ENCODE data around the gene MAG. TPM values are rescaled to one million over a fixed set of nuclear protein-coding genes. Genes with fewer than 3 reads are reported as not detected.

Gene MAG
- total and polyA plus RNA-seq, 10 of the 15 experiments (the other 5 are each of a cell fraction or from before 2014, with no cell fraction given) = 0.03 to 0.82 (median 0.17) TPM; not detected in 2

- TF ChIP-seq CTCF (IDR thresholded peaks at IDR 0.05 in 2 of 3, conservative IDR thresholded peaks at IDR 0.05 in 1 of 3; ENCODE audit: control insufficient read depth in 2 of 3, extremely low read depth in 1 of 3, insufficient read depth in 1 of 3, low read depth in 3 of 3, low read length in 3 of 3) = no peak
These were observed 20.1 kb downstream of the MAG start (continued) for GRCh38 chr19:35311901-35312665.

GRCh38 chr19:35313587-35313986, 21.6 kb downstream of the MAG start:
- in situ Hi-C loops (cut with MboI) = no loop called here
- intact Hi-C loops (cut with micrococcal nuclease; ENCODE audit: unreplicated experiment) = no loop called here
- Histone ChIP-seq H3K4me3 (no peak overlapping the region), H3K36me3 (ENCODE audit: control insufficient read depth in 2 of 2, insufficient read depth in 2 of 2, low read length in 1 of 2) (no peaks in the 10 kb centered on the region; a peak in 1 of 4 replicates), H3K27ac (ENCODE audit: control insufficient read depth, insufficient read depth) (no peak overlapping the region), H4K20me1 (ENCODE audit: control insufficient read depth, insufficient read depth) (no peaks in the 10 kb centered on the region), H3K9me3 (replicated peaks; ENCODE audit: control insufficient read depth, insufficient read depth, low read length) (no peaks in the 10 kb centered on the region), H2AFZ (ENCODE audit: control insufficient read depth, low read depth, low read length) (no peak overlapping the region), H3K4me2 (ENCODE audit: control insufficient read depth, insufficient read depth) (no peak overlapping the region), H3K27me3 (replicated peaks in 1 of 2; ENCODE audit: control insufficient read depth in 2 of 2, insufficient read depth in 2 of 2, low read length in 1 of 2) (no peaks in the 10 kb centered on the region), H3K79me2 (ENCODE audit: control insufficient read depth, insufficient read depth, low read length) (no peaks in the 10 kb centered on the region), H3K9ac (ENCODE audit: control insufficient read depth, insufficient read depth, low read length) (no peak overlapping the region), H3K4me1 (ENCODE audit: control insufficient read depth, insufficient read depth, low read length) (peaks cover under 1% of the 10 kb centered on the region; the same call in 1 of the 2 replicates)
- ChIA-PET SMC1A (ENCODE audit: uncharacterized antibody, unreplicated experiment) (interaction anchor here (1.1 to 2.3 kb wide), 3 partner anchors 9 to 57 kb away, joined by 6 to 10 read pairs (median 9); no protein-coding TSS in a partner anchor), CTCF (interaction anchor here (0.7 to 1.3 kb wide), 2 partner anchors 62 to 149 kb away, joined by 4 to 5 read pairs; no protein-coding TSS in a partner anchor), RAD21 (ENCODE audit: unreplicated experiment) (interaction anchor here (0.6 to 1.7 kb wide), 3 partner anchors 18 to 379 kb away, joined by 3 to 5 read pairs (median 3); no protein-coding TSS in a partner anchor), POLR2A (interaction anchor here (0.7 to 1.2 kb wide), 3 partner anchors 40 to 195 kb away, joined by 3 to 4 read pairs (median 3); no protein-coding TSS in a partner anchor)
- BruUV-seq (replicated peaks) = no TSS peak
- no peak for DNase-seq (ENCODE audit: low read depth, low spot score)
- ATAC-seq = no peak
- FAIRE-seq = no peak
- whole genome bisulfite sequencing (ENCODE audit: insufficient coverage, insufficient replicate concordance, low lambda C conversion rate, missing lambda C conversion rate) = 70% methylated on average over 5 of the region's 7 CpGs
- TF ChIP-seq TCF3 (IDR thresholded peaks at IDR 0.05; ENCODE audit: borderline replicate concordance, insufficient read depth, low read depth, low read length) = no peak
- no peak for TF ChIP-seq BCL11A (IDR thresholded peaks at IDR 0.05; ENCODE audit: low read depth, low read length)
- no peak for TF ChIP-seq MLLT1 (IDR thresholded peaks at IDR 0.05)
- TF ChIP-seq NRF1 (conservative IDR thresholded peaks at IDR 0.05; ENCODE audit: low read depth, low read length) = no peak
- TF ChIP-seq ATF7 (IDR thresholded peaks at IDR 0.05; ENCODE audit: low read depth) = no peak
- no peak for TF ChIP-seq PBX3 (IDR thresholded peaks at IDR 0.05; ENCODE audit: insufficient replicate concordance, low read depth, low read length)
- no peak for TF ChIP-seq ASH2L (IDR thresholded peaks at IDR 0.05; ENCODE audit: borderline replicate concordance, low read depth)
- TF ChIP-seq BHLHE40 (IDR thresholded peaks at IDR 0.05; ENCODE audit: borderline replicate concordance in 1 of 2, low read depth in 2 of 2, low read length in 1 of 2) = no peak
- TF ChIP-seq NFIC (IDR thresholded peaks at IDR 0.05; ENCODE audit: low read depth, low read length) = no peak
- TF ChIP-seq SREBF2 (IDR thresholded peaks at IDR 0.05; ENCODE audit: low read length) = no peak
- TF ChIP-seq RELB (IDR thresholded peaks at IDR 0.05; ENCODE audit: low read depth) = no peak
- TF ChIP-seq FOXK2 (IDR thresholded peaks at IDR 0.05) = no peak

All from GM12878 (cell line).